GM19099 (cell line): ENCODE data around the gene PTCD1.

Source experiments
- POLR2A ChIP-seq: IDR thresholded peaks from 3 replicates; pipeline ENCODE4 v1.6.1; 2011; ENCODE audit warnings: low read depth; ENCODE audit not compliant: insufficient read length; ENCODE audit errors: extremely low read depth

Gene PTCD1

DNA sequence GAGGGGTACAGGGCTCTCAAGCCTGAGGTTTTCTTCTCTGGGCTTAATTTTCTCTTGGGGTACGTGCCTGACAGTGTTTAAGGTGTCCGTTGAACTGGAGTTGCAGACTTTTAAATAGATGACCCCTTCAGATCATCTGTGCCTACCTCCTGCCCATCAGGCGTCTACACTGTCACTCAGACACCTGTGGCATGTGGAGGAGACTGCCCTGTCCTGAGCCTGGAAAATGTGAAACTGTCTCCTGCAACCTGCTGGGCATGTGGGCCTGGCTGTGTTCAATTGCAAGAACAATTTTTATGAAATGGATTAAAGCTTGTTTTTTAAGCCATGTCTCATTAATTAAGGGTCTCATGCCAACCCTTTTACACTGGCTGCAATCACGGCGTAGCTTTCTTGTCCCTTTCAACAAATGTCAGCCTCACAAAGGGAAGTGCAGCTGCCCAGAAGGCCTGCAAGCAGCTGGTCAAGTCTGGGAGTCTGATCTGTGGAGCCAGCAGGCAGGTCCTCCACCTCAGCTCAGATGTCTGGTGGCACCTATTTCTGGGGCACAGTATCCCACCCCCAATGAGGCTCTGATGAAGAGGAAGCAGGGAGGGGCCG lies 18.6 kb upstream of the PTCD1 start:
- no peak for TF ChIP-seq POLR2A

- no peak for TF ChIP-seq POLR2A
These were observed 17.7 kb upstream of the PTCD1 start for GRCh38 chr7:99456288-99456687.

DNA sequence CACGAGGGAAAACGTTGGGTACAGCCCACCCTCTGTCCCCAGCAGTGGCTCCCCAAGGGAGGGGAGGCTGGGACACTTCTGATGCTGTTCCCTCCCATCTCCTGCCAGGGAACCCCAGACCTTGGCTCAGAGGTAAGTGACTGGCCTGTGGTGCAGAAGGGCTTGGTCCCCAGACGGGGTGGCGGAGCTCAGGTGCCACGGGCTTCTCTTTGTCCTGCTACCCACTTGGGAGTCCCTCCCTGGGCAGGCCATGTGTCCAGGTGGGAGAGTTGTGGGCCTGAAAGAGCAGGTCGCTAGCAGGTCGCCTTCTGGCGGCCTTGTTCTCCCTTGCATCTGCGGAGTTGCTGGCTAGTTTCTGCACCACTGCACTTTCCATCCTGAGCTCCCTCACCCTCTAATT lies 17.3 kb upstream of the PTCD1 start:
- no peak for TF ChIP-seq POLR2A

GRCh38 chr7:99453105-99453504 lies 14.5 kb upstream of the PTCD1 start:
- TF ChIP-seq POLR2A = no peak

DNA sequence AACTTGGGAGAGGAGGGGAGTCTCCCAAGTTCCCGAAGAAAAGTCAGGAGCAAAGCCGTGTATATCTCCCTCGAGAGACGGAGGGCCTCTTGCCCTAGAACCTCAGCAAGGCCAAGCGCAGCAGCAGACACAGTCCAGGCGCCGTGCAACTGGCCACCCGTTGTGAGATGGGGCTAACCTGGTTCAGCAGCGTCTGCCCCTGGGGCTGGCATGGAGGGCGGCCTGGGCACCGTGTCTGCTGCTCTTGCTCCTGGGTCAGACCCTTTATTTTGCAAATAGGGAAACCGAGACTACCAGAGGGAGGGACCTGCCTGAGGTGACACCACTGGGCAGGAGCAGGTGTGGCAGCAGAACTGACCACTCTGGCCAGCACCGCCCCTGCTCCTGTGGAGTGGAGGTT lies 13.9 kb upstream of the PTCD1 start:
- TF ChIP-seq POLR2A = no peak

DNA sequence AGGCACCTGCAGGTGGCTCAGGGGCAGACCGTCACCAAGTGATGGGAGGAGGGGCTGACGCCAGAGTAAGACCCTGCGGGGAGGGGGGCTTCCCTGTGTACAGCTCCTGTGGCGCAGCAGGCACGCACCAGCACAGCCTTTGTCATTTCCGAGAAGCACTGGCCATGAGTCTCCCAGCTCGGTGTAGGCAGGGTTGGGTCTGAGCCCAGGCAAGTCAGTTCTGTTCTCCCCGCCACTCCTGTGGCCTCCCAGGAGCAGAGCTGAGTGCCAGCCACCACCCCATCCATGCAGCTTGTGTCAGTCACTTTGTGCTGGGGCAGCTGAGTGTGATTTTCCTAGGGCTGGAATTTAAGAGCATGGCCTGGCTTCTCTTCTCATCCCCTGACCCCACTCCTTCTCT lies 13.3 kb upstream of the PTCD1 start:
- TF ChIP-seq POLR2A = no peak

DNA sequence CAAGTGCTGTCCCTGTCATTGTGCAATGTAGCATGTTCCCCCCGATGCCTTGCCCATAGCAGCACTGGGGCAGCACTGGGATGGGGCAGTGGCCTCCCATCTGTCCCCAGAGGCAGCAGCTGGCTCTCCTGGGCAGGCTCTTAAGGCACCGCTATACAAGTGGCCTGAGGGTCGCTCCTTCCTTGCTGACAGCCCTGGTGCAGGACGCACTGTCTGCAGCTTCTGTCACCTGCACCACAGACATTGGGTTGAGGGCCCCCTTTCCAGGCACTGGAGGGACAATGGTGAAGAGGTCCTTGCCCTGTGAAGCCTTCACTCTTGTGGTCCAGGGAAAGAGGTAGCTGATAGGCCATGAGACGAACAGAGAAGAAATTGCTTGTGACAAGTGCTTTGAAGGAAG lies 10.7 kb upstream of the PTCD1 start:
- no peak for TF ChIP-seq POLR2A

GRCh38 chr7:99448855-99449254 lies 10.3 kb upstream of the PTCD1 start:
- TF ChIP-seq POLR2A = no peak

- no peak for TF ChIP-seq POLR2A
These were observed 9.3 kb upstream of the PTCD1 start for GRCh38 chr7:99447943-99448342.

- TF ChIP-seq POLR2A = no peak
These were observed 7.5 kb upstream of the PTCD1 start for GRCh38 chr7:99446096-99446495.

DNA sequence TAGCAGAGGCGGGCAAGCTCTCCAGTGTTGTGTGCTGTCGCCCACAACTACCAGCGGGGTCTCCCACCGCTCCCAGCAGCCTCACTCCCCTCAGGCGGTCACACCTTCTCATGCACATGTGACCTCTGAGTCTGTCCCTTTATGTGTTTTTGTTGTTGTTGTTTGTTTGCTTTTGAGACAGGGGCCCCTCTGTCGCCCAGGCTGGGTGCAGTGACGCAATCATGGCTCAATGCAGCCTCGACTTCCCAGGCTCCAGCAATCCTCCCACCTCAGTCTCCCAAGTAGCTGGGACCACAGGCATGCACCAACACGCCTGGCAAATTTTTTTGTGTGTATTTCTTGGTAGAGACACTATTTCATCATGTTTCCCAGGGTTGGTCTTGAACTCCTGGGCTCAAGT lies 1.6 kb upstream of the PTCD1 start:
- no peak for TF ChIP-seq POLR2A

DNA sequence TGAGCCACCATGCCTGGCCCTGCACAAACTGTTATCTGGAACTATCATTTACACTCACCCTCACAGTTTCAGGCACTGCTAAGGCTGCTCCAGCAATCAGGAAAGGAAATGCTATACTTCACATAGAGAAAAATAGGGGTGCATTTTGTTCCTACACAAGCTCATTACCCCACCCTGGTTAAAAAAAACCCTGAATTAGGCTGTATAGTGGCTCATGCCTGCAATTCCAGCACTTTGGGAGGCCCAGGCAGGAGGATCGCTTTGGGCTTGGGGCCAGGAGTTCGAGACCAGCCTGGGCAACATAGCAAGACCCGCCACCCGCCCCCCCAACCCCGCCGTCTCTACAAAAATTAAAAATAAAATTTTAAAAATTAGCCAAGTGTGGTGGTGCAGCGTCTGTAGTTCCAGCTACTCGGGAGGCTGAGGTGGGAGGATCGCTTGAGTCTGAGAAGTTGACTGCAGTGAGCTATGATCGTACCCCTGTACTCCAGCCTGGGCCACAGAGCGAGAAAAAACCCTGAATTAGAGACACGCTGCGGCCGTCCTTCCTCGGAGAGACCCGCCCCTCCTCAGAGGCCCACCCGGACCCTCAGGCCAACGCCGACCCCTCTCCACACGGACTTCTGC lies 539 bp downstream of the PTCD1 start:
- TF ChIP-seq POLR2A = no peak

DNA sequence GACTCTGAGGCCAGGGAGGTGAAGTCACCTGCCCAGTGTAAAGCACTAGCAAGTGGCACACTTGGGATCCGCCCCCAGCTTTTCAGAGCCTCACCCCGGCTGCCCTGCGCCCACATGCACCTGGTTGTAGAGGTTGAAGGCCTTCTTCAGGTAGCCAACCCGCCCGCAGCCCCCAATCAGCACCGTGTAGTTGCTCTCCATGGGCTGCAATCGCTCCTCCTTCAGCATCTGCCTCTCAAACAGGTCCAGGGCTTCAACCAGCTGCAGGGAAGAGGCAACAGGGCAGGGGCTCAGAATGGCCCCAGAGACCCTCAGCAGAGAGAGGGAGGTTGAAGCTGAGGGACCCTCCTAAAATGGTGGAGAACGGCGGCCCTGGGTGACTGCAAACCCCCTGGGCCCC lies 5.4 kb downstream of the PTCD1 start:
- no peak for TF ChIP-seq POLR2A

GRCh38 chr7:99429756-99430155 lies 8.8 kb downstream of the PTCD1 start:
- no peak for TF ChIP-seq POLR2A

DNA sequence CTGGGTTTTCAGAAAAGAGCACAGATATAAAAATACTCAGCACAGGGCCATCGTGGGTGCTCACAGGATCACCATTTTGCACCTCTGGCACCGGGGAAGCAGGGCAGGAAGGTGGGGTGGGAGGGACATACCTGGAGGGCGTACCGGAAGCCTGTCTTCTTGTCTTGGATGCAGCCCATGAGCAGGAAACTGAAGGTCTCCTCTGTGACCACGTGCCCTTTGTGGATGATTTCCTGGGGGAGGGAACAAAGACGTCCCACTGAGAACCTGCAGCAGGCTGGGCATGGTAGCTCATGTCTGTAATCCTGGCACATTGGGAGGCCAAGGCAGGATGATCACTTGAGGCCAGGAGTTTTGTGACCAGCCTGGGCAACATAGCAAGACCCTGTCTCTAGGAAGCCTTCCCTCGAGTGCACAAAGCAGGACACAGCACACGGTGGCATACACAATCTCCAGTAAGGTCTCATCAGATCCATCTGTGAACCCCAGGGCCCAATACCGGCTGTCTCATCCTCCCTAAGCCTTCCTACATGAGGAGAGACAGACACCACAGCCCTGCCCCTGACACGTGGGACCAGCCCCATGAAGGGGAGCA lies 9.5 kb downstream of the PTCD1 start:
- TF ChIP-seq POLR2A = no peak

DNA sequence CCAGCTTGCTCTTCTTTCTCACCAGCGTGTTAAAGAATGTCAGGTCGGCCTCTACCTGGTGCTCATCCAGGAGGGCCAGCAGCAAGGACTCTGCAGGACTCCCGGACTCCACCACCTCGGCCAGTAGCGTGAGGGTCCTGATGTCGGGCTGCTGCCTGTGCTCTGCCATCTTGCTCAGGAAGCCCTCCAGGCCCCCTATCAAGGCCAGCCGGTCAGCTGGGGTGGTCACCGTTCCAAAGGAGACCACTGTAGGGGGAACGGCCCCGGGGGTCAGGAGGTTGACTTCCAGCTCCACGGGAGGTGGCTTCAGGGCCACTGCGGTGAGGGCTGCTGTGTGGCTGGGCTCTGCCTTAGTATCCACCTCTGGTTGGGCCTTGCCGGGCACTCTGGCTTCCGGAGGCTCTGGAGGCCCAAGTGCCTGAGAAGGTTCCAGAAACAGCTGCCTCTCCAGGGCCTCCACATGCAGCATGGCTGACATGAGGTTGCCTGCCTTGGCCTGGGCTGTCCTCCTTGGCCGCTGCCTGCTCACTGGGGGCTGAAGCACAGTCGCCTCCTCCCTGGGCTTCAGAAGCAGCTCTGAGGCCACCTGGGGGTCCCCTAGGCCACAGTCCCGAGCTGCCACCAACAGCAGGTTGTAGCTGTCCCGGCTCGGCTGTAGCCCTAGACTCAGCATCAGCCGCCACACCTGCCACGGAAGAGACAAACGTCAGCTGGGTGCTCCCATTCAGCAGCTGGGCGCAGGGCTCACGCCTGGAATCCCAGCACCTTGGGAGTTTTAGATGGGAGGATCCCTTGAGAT lies 13.5 kb downstream of the PTCD1 start:
- no peak for TF ChIP-seq POLR2A

GRCh38 chr7:99422625-99423024 lies 16.0 kb downstream of the PTCD1 start:
- no peak for TF ChIP-seq POLR2A

DNA sequence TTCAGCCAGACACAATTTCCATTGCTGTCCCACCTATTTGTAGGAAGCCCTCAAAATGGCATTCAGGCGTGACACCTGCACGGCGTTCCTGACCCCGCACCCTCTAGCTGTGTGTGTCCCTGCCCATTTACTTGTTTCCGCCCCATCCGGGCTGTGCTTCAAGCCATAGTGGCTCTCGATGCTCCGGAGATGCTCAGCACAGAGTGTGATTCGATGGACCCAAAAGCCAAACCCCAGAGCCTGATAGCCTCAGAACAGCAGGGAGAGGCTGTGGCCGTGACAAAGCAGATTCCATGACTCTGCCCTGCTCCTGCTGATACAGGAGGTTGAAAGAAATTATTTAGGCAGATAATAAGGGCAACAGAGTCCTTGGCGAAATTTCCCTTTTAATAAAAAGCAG lies 16.4 kb downstream of the PTCD1 start:
- TF ChIP-seq POLR2A = no peak
